WTC11 (cell line): Measurements from ENCODE around the gene BRSK2. TPM values are rescaled to one million over a fixed set of nuclear protein-coding genes. Genes with fewer than 3 reads are reported as not detected.

Source experiments
- ATAC-seq: fragments of 200-7000 bp; cut with Tn5 transposase; 2 replicates; pipeline ENCODE4 v1.10.0; 2021; ENCODE audit warnings: mild to moderate bottlenecking, moderate library complexity
- CTCF ChIA-PET: fragments of 300-600 bp; sonication (Branson Sonifier 250); formaldehyde crosslinking; loops from one replicate; lab custom pipeline; 2021; ENCODE audit warnings: antibody characterized with exemption; lab: Charles Lee
- POLR2A ChIA-PET: fragments of 350-600 bp; sonication (Branson Sonifier 250); formaldehyde crosslinking; loops from one replicate; lab custom pipeline; 2021; ENCODE audit warnings: antibody characterized with exemption; lab: Charles Lee
- DNase-seq: peaks from one replicate; pipeline ENCODE4 v3.0.0; 2021; ENCODE audit warnings: low spot score
- H3K27ac Mint-ChIP-seq: 2 replicates; pipeline ENCODE4 v1.8.0; 2021; ENCODE audit warnings: mixed read lengths
- H3K27me3 Mint-ChIP-seq: 2 replicates; pipeline ENCODE4 v1.8.0; 2021; ENCODE audit warnings: low read depth, mild to moderate bottlenecking, moderate library complexity, mixed read lengths
- H3K36me3 Mint-ChIP-seq: 2 replicates; pipeline ENCODE4 v1.8.0; 2021; ENCODE audit warnings: mixed read lengths
- H3K4me1 Mint-ChIP-seq: 2 replicates; pipeline ENCODE4 v1.8.0; 2022; ENCODE audit warnings: mixed read lengths
- H3K4me3 Mint-ChIP-seq: 2 replicates; pipeline ENCODE4 v1.8.0; 2021; ENCODE audit warnings: mild to moderate bottlenecking, moderate library complexity, mixed read lengths
- H3K9me3 Mint-ChIP-seq: 2 replicates; pipeline ENCODE4 v1.8.0; 2021; ENCODE audit warnings: mixed read lengths
- ESRRA ChIP-seq: sonication (generic); formaldehyde crosslinking; IDR thresholded peaks from 2 replicates; pipeline ENCODE4 v1.8.1; 2022; ENCODE audit warnings: mild to moderate bottlenecking, missing genetic modification reagents, borderline replicate concordance
- HMGA2 ChIP-seq: fragments of 250-450 bp; sonication (Bioruptor Pico); IDR thresholded peaks from 2 replicates; pipeline ENCODE4 v1.4.0; 2021; ENCODE audit warnings: mild to moderate bottlenecking, moderate library complexity
- JAZF1 ChIP-seq: fragments of 250-450 bp; sonication (Bioruptor Pico); IDR thresholded peaks from 2 replicates; pipeline ENCODE4 v1.9.0; 2021; ENCODE audit warnings: moderate library complexity, mild to moderate bottlenecking, inconsistent platforms
- KAT7 ChIP-seq: sonication (generic); formaldehyde crosslinking; IDR thresholded peaks from 2 replicates; pipeline ENCODE4 v1.8.1; 2023; ENCODE audit warnings: missing genetic modification reagents, mild to moderate bottlenecking, borderline replicate concordance
- NFATC4 ChIP-seq: fragments of 250-450 bp; sonication (Bioruptor Pico); IDR thresholded peaks from 2 replicates; pipeline ENCODE4 v1.9.0; 2021; ENCODE audit warnings: mild to moderate bottlenecking
- NFE2L1 ChIP-seq: sonication (generic); formaldehyde crosslinking; IDR thresholded peaks from 2 replicates; pipeline ENCODE4 v1.8.1; 2023; ENCODE audit warnings: missing genetic modification reagents
- NFYB ChIP-seq: sonication (generic); formaldehyde crosslinking; conservative IDR thresholded peaks from 2 replicates; pipeline ENCODE4 v1.8.0; 2022; ENCODE audit warnings: low read depth, missing genetic modification reagents
- OVOL2 ChIP-seq: fragments of 250-450 bp; sonication (Bioruptor Pico); IDR thresholded peaks from 2 replicates; pipeline ENCODE4 v1.9.0; 2021; ENCODE audit warnings: mild to moderate bottlenecking, borderline replicate concordance
- TEAD1 ChIP-seq: sonication (generic); formaldehyde crosslinking; IDR thresholded peaks from 2 replicates; pipeline ENCODE4 v1.8.0; 2022; ENCODE audit warnings: mild to moderate bottlenecking, missing genetic modification reagents
- TEAD4 ChIP-seq: sonication (generic); formaldehyde crosslinking; IDR thresholded peaks from 2 replicates; pipeline ENCODE4 v1.8.0; 2022; ENCODE audit warnings: mild to moderate bottlenecking, missing genetic modification reagents
- ZNF219 ChIP-seq: sonication (generic); formaldehyde crosslinking; IDR thresholded peaks from 2 replicates; pipeline ENCODE4 v1.8.0; 2023; ENCODE audit warnings: missing genetic modification reagents, mild to moderate bottlenecking, borderline replicate concordance
- ZNF423 ChIP-seq: fragments of 250-450 bp; sonication (Bioruptor Pico); IDR thresholded peaks from 2 replicates; pipeline ENCODE4 v2.1.2; 2022; ENCODE audit warnings: mild to moderate bottlenecking, moderate library complexity
- total RNA-seq: library from RNA; stranded (reverse); gene quantifications from 3 replicates; pipeline ENCODE4 v1.2.3, GENCODE V29; 2021
- TF ChIP-seq, protein P1 (sequence below): sonication (generic); formaldehyde crosslinking; IDR thresholded peaks from 2 replicates; pipeline ENCODE4 v1.8.1; 2023; ENCODE audit warnings: mild to moderate bottlenecking, missing genetic modification reagents, borderline replicate concordance
- TF ChIP-seq, protein P2 (sequence below): fragments of 250-450 bp; sonication (Bioruptor Pico); IDR thresholded peaks from 2 replicates; pipeline ENCODE4 v1.9.0; 2021; ENCODE audit warnings: mild to moderate bottlenecking
- TF ChIP-seq, protein P3 (sequence below): sonication (generic); formaldehyde crosslinking; IDR thresholded peaks from 2 replicates; pipeline ENCODE4 v1.8.1; 2022; ENCODE audit warnings: low read depth, mild to moderate bottlenecking, moderate library complexity, missing genetic modification reagents, borderline replicate concordance
- TF ChIP-seq, protein P4 (sequence below): sonication (generic); formaldehyde crosslinking; conservative IDR thresholded peaks from 2 replicates; pipeline ENCODE4 v1.8.1; 2022; ENCODE audit warnings: mild to moderate bottlenecking, missing genetic modification reagents
- TF ChIP-seq, protein P5 (sequence below): sonication (generic); formaldehyde crosslinking; IDR thresholded peaks from 2 replicates; pipeline ENCODE4 v1.8.0; 2023; ENCODE audit warnings: mild to moderate bottlenecking, missing genetic modification reagents

BRSK2 gene
- total RNA-seq, 1 experiment from 2014 or later, result 34.5 TPM

DNA sequence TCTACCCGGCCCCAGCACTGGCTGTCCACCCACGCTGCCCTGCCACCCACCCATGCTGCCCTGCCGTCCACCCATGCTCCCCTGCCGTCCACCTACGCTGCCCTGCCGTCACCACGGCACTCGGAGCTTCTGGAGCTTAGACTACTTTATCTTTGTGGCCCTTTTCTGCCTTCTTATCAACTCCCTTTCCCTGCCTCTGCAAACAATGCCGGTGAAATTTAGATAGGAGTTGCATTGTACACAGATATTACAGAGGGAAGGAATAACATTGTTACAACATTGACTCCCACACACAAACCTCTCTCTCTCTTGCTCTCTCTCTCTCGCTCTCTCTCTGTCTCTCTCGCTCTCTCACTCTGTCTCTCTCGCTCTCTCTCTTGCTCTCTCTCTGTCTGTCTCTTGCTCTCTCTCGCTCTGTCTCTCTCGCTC is 33.7 kb upstream of the BRSK2 start (continued):
- TF ChIP-seq, protein P1, sequence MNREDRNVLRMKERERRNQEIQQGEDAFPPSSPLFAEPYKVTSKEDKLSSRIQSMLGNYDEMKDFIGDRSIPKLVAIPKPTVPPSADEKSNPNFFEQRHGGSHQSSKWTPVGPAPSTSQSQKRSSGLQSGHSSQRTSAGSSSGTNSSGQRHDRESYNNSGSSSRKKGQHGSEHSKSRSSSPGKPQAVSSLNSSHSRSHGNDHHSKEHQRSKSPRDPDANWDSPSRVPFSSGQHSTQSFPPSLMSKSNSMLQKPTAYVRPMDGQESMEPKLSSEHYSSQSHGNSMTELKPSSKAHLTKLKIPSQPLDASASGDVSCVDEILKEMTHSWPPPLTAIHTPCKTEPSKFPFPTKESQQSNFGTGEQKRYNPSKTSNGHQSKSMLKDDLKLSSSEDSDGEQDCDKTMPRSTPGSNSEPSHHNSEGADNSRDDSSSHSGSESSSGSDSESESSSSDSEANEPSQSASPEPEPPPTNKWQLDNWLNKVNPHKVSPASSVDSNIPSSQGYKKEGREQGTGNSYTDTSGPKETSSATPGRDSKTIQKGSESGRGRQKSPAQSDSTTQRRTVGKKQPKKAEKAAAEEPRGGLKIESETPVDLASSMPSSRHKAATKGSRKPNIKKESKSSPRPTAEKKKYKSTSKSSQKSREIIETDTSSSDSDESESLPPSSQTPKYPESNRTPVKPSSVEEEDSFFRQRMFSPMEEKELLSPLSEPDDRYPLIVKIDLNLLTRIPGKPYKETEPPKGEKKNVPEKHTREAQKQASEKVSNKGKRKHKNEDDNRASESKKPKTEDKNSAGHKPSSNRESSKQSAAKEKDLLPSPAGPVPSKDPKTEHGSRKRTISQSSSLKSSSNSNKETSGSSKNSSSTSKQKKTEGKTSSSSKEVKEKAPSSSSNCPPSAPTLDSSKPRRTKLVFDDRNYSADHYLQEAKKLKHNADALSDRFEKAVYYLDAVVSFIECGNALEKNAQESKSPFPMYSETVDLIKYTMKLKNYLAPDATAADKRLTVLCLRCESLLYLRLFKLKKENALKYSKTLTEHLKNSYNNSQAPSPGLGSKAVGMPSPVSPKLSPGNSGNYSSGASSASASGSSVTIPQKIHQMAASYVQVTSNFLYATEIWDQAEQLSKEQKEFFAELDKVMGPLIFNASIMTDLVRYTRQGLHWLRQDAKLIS (CRISPR knock-in tag), result no peak
- TF ChIP-seq OVOL2 (CRISPR knock-in tag) (no peak), ZNF219 (CRISPR knock-in tag) (no peak), NFE2L1 (CRISPR knock-in tag) (no peak), ZNF423 (no peak), KAT7 (CRISPR knock-in tag) (no peak), TEAD1 (CRISPR knock-in tag) (no peak), HMGA2 (CRISPR knock-in tag) (no peak)
- TF ChIP-seq, protein P2, sequence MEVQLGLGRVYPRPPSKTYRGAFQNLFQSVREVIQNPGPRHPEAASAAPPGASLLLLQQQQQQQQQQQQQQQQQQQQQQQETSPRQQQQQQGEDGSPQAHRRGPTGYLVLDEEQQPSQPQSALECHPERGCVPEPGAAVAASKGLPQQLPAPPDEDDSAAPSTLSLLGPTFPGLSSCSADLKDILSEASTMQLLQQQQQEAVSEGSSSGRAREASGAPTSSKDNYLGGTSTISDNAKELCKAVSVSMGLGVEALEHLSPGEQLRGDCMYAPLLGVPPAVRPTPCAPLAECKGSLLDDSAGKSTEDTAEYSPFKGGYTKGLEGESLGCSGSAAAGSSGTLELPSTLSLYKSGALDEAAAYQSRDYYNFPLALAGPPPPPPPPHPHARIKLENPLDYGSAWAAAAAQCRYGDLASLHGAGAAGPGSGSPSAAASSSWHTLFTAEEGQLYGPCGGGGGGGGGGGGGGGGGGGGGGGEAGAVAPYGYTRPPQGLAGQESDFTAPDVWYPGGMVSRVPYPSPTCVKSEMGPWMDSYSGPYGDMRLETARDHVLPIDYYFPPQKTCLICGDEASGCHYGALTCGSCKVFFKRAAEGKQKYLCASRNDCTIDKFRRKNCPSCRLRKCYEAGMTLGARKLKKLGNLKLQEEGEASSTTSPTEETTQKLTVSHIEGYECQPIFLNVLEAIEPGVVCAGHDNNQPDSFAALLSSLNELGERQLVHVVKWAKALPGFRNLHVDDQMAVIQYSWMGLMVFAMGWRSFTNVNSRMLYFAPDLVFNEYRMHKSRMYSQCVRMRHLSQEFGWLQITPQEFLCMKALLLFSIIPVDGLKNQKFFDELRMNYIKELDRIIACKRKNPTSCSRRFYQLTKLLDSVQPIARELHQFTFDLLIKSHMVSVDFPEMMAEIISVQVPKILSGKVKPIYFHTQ, result no peak
- TF ChIP-seq, protein P3, sequence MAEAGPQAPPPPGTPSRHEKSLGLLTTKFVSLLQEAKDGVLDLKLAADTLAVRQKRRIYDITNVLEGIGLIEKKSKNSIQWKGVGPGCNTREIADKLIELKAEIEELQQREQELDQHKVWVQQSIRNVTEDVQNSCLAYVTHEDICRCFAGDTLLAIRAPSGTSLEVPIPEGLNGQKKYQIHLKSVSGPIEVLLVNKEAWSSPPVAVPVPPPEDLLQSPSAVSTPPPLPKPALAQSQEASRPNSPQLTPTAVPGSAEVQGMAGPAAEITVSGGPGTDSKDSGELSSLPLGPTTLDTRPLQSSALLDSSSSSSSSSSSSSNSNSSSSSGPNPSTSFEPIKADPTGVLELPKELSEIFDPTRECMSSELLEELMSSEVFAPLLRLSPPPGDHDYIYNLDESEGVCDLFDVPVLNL (CRISPR knock-in tag), result no peak
- TF ChIP-seq, protein P4, sequence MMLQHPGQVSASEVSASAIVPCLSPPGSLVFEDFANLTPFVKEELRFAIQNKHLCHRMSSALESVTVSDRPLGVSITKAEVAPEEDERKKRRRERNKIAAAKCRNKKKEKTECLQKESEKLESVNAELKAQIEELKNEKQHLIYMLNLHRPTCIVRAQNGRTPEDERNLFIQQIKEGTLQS (CRISPR knock-in tag), result no peak

DNA sequence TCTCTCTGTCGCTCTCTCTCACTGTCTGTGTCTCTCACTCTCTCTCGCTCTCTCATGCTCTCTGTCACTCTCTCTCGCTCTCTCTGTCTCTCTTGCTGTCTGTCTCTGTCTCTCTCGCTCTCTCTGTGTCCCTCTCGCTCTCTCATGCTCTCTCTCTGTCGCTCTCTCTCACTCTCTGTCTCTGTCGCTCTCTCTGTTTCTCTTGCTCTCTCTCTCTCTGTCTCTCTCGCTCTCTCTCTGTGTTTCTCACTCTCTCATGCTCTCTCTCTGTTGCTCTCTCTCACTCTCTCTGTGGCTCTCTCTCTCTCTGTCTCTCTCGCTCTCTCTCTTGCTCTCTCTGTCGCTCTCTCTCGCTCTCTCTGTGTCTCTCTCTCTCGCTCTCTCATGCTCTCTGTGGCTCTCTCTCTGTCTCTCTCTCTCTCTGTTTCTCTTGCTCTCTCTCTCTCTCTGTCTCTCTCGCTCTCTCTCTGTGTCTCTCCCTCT is 33.2 kb upstream of the BRSK2 start:
- ATAC-seq (no peak), DNase-seq (no peak)
- no peaks in the 10 kb centered on the region for H3K36me3 Mint-ChIP-seq
- H3K9me3 Mint-ChIP-seq, result no peaks in the 10 kb centered on the region
- H3K4me1 Mint-ChIP-seq, result peaks cover under 1% of the 10 kb centered on the region; the same call in 1 of the 2 replicates
- CTCF ChIA-PET, result no interaction called here
- H3K27ac Mint-ChIP-seq, result no peak overlapping the region
- peaks cover 11% of the 10 kb centered on the region for H3K27me3 Mint-ChIP-seq
- POLR2A ChIA-PET, result no interaction called here
- no peak overlapping the region for H3K4me3 Mint-ChIP-seq
- TF ChIP-seq NFATC4 (no peak), JAZF1 (CRISPR knock-in tag) (no peak), TEAD4 (no peak), ESRRA (CRISPR knock-in tag) (no peak), NFYB (CRISPR knock-in tag) (no peak)
- TF ChIP-seq, protein P5, sequence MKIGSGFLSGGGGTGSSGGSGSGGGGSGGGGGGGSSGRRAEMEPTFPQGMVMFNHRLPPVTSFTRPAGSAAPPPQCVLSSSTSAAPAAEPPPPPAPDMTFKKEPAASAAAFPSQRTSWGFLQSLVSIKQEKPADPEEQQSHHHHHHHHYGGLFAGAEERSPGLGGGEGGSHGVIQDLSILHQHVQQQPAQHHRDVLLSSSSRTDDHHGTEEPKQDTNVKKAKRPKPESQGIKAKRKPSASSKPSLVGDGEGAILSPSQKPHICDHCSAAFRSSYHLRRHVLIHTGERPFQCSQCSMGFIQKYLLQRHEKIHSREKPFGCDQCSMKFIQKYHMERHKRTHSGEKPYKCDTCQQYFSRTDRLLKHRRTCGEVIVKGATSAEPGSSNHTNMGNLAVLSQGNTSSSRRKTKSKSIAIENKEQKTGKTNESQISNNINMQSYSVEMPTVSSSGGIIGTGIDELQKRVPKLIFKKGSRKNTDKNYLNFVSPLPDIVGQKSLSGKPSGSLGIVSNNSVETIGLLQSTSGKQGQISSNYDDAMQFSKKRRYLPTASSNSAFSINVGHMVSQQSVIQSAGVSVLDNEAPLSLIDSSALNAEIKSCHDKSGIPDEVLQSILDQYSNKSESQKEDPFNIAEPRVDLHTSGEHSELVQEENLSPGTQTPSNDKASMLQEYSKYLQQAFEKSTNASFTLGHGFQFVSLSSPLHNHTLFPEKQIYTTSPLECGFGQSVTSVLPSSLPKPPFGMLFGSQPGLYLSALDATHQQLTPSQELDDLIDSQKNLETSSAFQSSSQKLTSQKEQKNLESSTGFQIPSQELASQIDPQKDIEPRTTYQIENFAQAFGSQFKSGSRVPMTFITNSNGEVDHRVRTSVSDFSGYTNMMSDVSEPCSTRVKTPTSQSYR (CRISPR knock-in tag), result no peak
- TF ChIP-seq, all 79 proteins: peak for 0
